B cell (primary cell): ENCODE results near the gene CWC27.

Experiments used
- EZH2 ChIP-seq: IDR thresholded peaks from 2 replicates; pipeline ENCODE4 v1.6.1; 2012; ENCODE audit warnings: borderline replicate concordance, low read depth, mild to moderate bottlenecking, moderate library complexity, low read length; ENCODE audit not compliant: insufficient read depth, poor library complexity, severe bottlenecking
- TF ChIP-seq, protein P1 (sequence below): fragments of 200-600 bp; IDR thresholded peaks from one replicate; pipeline ENCODE4 v1.8.0; 2022; ENCODE audit warnings: antibody characterized with exemption, mild to moderate bottlenecking

DNA sequence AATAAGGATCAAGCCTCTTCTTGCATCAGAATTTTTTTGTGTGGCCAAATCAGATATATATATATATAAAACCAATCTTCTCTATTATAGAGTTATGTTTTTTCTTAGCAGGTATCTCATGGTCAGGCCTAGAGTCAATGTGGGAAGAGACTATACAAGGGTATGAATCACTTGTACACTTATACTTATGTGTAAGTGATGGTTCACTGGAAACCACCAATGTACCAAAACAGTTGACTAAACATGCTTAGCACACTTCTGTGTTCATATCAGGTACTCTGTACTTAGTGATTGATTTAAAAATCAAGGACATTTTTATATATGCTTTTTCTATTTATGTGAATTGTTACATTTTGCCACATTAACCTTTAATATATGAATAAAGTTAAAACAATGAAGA, 92.6 kb downstream of the CWC27 start:
- TF ChIP-seq, protein P1, sequence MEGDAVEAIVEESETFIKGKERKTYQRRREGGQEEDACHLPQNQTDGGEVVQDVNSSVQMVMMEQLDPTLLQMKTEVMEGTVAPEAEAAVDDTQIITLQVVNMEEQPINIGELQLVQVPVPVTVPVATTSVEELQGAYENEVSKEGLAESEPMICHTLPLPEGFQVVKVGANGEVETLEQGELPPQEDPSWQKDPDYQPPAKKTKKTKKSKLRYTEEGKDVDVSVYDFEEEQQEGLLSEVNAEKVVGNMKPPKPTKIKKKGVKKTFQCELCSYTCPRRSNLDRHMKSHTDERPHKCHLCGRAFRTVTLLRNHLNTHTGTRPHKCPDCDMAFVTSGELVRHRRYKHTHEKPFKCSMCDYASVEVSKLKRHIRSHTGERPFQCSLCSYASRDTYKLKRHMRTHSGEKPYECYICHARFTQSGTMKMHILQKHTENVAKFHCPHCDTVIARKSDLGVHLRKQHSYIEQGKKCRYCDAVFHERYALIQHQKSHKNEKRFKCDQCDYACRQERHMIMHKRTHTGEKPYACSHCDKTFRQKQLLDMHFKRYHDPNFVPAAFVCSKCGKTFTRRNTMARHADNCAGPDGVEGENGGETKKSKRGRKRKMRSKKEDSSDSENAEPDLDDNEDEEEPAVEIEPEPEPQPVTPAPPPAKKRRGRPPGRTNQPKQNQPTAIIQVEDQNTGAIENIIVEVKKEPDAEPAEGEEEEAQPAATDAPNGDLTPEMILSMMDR = no peak
- no peak for TF ChIP-seq EZH2
